Mesothelial cell of epicardium (in vitro differentiated cells): ENCODE results near the gene KNTC1. TPM values are rescaled to one million over a fixed set of nuclear protein-coding genes. Genes with fewer than 3 reads are reported as not detected.

Source experiments
- DNase-seq, 2 experiments: peaks; one replicate each; pipeline ENCODE4 v3.0.0; 2021; ENCODE audit warnings: low spot score in 2 of 2; ENCODE audit not compliant: unreplicated experiment in 2 of 2
- H3K27ac Mint-ChIP-seq: 2 replicates; pipeline ENCODE4 v1.8.0; 2021; ENCODE audit warnings: mixed read lengths
- H3K27me3 Mint-ChIP-seq: 2 replicates; pipeline ENCODE4 v1.8.0; 2021; ENCODE audit warnings: low read depth, mixed read lengths
- H3K36me3 Mint-ChIP-seq: 2 replicates; pipeline ENCODE4 v1.8.0; 2021; ENCODE audit warnings: mixed read lengths
- H3K4me1 Mint-ChIP-seq: 2 replicates; pipeline ENCODE4 v1.8.0; 2021; ENCODE audit warnings: mixed read lengths
- H3K4me3 Mint-ChIP-seq: 2 replicates; pipeline ENCODE4 v1.8.0; 2021; ENCODE audit warnings: mild to moderate bottlenecking, moderate library complexity, mixed read lengths
- H3K9me3 Mint-ChIP-seq: 2 replicates; pipeline ENCODE4 v1.8.0; 2021; ENCODE audit warnings: mixed read lengths
- CTCF ChIP-seq: fragments of 200-600 bp; sonication (generic); IDR thresholded peaks from one replicate; pipeline ENCODE4 v1.5.0; 2021; ENCODE audit warnings: antibody characterized with exemption; ENCODE audit not compliant: unreplicated experiment
- total RNA-seq: library from RNA; stranded (reverse); gene quantifications from 3 replicates; pipeline ENCODE4 v1.2.1, GENCODE V29; 2021

The KNTC1 gene
- total RNA-seq, 1 donor from 2014 or later: 47.8 TPM

DNA sequence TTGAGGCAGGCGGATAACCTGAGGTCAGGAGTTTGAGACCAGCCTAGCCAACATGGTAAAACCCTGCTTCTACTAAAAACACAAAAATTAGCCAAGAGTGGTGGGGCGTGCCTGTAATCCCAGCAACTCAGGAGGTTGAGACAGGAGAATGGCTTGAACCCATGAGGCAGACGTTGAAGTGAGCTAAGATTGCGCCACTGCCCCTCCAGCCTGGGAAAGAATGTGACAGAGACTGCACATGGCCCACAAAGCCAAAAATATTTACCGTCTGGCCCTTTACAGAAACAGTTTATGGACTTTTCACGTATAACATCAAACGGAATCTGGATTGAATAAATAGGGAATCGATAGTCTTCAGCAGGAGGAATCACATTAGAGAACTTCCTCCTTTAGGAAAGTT is 3.8 kb upstream of the KNTC1 start:
- DNase-seq: no peak
- Mint-ChIP-seq H3K27ac (peak overlapping the region; percentile 98), H3K9me3 (no peaks in the 10 kb centered on the region), H3K36me3 (peaks cover 29% of the 10 kb centered on the region), H3K27me3 (no peaks in the 10 kb centered on the region), H3K4me1 (peaks cover 32% of the 10 kb centered on the region), H3K4me3 (peak overlapping the region; percentile 89)
- TF ChIP-seq CTCF: no peak

DNA sequence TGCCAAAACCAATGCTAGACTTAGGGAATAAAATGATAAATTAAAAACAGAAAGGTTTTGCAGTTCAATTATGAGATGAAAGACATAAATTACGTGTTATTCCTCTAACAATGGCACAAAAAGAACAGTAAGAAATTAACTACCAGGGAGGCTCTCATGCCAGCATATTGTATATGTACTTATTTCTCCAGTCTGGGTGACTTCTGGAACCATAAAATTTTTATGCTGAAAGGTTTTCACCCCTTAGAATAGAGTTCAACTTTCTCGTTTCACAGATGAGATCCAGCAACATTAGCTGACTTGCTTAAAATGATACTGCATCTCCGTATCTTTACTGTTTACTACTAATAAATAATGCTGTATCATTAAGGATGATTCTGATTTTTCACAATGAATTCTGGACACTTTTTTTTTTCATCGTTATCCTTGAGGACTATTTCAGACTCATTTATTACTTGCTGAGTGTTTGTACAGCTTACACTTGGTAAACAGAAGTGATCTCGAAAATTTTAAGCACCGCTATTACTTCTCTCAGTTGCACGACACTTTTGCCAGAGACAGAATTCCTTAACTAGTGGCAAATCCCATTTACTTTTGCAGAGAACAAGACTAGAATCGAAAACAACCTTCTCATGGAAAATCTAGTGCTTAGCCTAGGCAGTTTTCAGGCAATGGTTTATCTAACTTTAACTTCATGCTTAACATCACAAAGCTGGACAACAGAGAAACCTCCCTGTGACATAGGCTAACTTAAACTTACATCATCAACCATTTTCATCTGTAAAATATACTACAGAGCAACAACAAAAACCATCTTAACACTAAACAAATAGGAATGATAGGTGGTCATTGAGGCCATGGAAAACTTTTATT is 3.0 kb upstream of the KNTC1 start:
- Mint-ChIP-seq H3K36me3 (peaks cover 22% of the 10 kb centered on the region), H3K27me3 (no peaks in the 10 kb centered on the region), H3K4me1 (peaks cover 32% of the 10 kb centered on the region), H3K4me3 (peak overlapping the region; percentile 89), H3K9me3 (no peaks in the 10 kb centered on the region), H3K27ac (peak overlapping the region; percentile 98)
- DNase-seq: no peak
- TF ChIP-seq CTCF: no peak

DNA sequence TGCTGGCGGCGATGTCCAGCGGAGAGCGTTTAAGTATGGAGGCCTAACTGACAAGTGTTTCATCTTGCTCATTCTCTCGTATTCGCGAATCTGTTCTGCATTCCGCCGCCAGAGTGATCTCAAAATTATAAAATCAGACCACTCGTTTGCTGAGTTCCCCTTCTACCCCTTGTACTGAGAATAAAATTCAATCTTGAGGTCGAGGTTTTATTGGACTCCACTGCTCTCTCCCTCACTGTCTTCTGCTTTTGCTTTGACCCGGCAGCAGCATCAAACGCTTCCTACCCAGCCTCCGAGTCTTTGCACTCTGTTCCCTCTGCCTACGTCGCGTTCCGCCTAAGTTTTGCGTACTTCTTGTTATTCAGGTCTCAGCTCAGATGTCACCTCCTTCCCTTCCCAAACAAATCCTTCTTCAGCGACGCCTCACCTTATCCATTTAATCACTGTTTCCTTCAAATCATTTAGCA is 462 bp downstream of the KNTC1 start:
- TF ChIP-seq CTCF: no peak
- peaks cover 2% of the 10 kb centered on the region for H3K36me3 Mint-ChIP-seq
- H3K4me3 Mint-ChIP-seq: no peak overlapping the region
- H3K9me3 Mint-ChIP-seq: no peaks in the 10 kb centered on the region
- no peak overlapping the region for H3K27ac Mint-ChIP-seq
- H3K4me1 Mint-ChIP-seq: peaks cover 21% of the 10 kb centered on the region
- no peaks in the 10 kb centered on the region for H3K27me3 Mint-ChIP-seq
- peak in 1 of 2 experiments; percentile 39 for DNase-seq

GRCh38 chr12:122528582-122528981 is 1.5 kb downstream of the KNTC1 start:
- no peak overlapping the region for H3K4me3 Mint-ChIP-seq
- no peak overlapping the region for H3K27ac Mint-ChIP-seq
- no peaks in the 10 kb centered on the region for H3K27me3 Mint-ChIP-seq
- DNase-seq: no peak
- TF ChIP-seq CTCF: no peak
- no peaks in the 10 kb centered on the region for H3K9me3 Mint-ChIP-seq
- peaks cover 2% of the 10 kb centered on the region for H3K36me3 Mint-ChIP-seq
- peaks cover 14% of the 10 kb centered on the region for H3K4me1 Mint-ChIP-seq

GRCh38 chr12:122528992-122529391 is 1.9 kb downstream of the KNTC1 start:
- Mint-ChIP-seq H3K9me3 (no peaks in the 10 kb centered on the region), H3K4me3 (no peak overlapping the region), H3K27me3 (no peaks in the 10 kb centered on the region), H3K36me3 (peaks cover 2% of the 10 kb centered on the region), H3K4me1 (peaks cover 9% of the 10 kb centered on the region), H3K27ac (no peak overlapping the region)
- no peak for DNase-seq
- no peak for TF ChIP-seq CTCF
